Activated CD4-positive, alpha-beta T cell treated with anti-CD3 and anti-CD28 coated beads for 36 hours (primary cell): ENCODE measurements around the gene GHRH. TPM values are rescaled to one million over a fixed set of nuclear protein-coding genes. Genes with fewer than 3 reads are reported as not detected.

Experiments
- ATAC-seq: fragments of 200-7000 bp; cut with Tn5 transposase; one replicate; pipeline ENCODE4 v1.10.0; 2021; ENCODE audit warnings: mild to moderate bottlenecking, moderate library complexity
- CTCF ChIA-PET: fragments of 350-600 bp; sonication (Branson Sonifier 250); formaldehyde crosslinking; loops from one replicate; lab custom pipeline; 2021; ENCODE audit warnings: antibody characterized with exemption; lab: Charles Lee
- POLR2A ChIA-PET: fragments of 350-600 bp; sonication (Branson Sonifier 250); formaldehyde crosslinking; loops from one replicate; lab custom pipeline; 2021; ENCODE audit warnings: antibody characterized with exemption, inconsistent platforms; lab: Charles Lee
- DNase-seq: peaks from one replicate; pipeline ENCODE4 v3.0.0-alpha.2; 2020
- H3K27ac Mint-ChIP-seq: one replicate; pipeline ENCODE4 v1.8.0; 2021; ENCODE audit warnings: mixed read lengths
- H3K27me3 Mint-ChIP-seq: one replicate; pipeline ENCODE4 v1.8.0; 2021; ENCODE audit warnings: mixed read lengths
- H3K36me3 Mint-ChIP-seq: one replicate; pipeline ENCODE4 v1.8.0; 2021; ENCODE audit warnings: low read depth, mixed read lengths
- H3K4me1 Mint-ChIP-seq: one replicate; pipeline ENCODE4 v1.8.0; 2021; ENCODE audit warnings: mixed read lengths
- H3K4me3 Mint-ChIP-seq: one replicate; pipeline ENCODE4 v1.8.0; 2021; ENCODE audit warnings: mild to moderate bottlenecking, moderate library complexity, mixed read lengths
- H3K9me3 Mint-ChIP-seq: one replicate; pipeline ENCODE4 v1.8.0; 2021; ENCODE audit warnings: low read depth, mixed read lengths
- intact Hi-C, 2 experiments: fragments of 100-400 bp; cut with DNase I in 1 of 2; cut with micrococcal nuclease in 1 of 2; formaldehyde crosslinking; loops; one replicate each; pipeline versions ENCODE4 v1.14.2 to v1.15.1; 2022 to 2024; cut with DNase I, micrococcal nuclease
- total RNA-seq, 2 experiments: library from RNA; stranded (reverse); gene quantifications; one replicate each; pipeline ENCODE4 v1.2.3, GENCODE V29; 2021

GHRH gene
- total RNA-seq, 2 experiments from 2014 or later = not detected

GRCh38 chr20:37288091-37288490 is 26.5 kb upstream of the GHRH start:
- no peak for ATAC-seq

GRCh38 chr20:37285664-37286374 is 24.2 kb upstream of the GHRH start:
- ChIA-PET CTCF (interaction anchor here (0.6 to 1.9 kb wide), 4 partner anchors 10 to 280 kb away, joined by 3 to 12 read pairs (median 4); no protein-coding TSS in a partner anchor), POLR2A (no interaction called here)
- H3K36me3 Mint-ChIP-seq = no peaks in the 10 kb centered on the region
- ATAC-seq (no peak), DNase-seq (no peak)
- H3K4me1 Mint-ChIP-seq = peaks cover 7% of the 10 kb centered on the region
- H3K27ac Mint-ChIP-seq = no peak overlapping the region
- H3K4me3 Mint-ChIP-seq = no peak overlapping the region
- intact Hi-C loops = loop anchor here (5.0 kb wide), 2 partner anchors 241 to 539 kb away; partner anchors contain the start of genes BLCAP (in 1 of the 2) and NDRG3 (in 1 of the 2)
- peaks cover 3% of the 10 kb centered on the region for H3K27me3 Mint-ChIP-seq
- H3K9me3 Mint-ChIP-seq = no peaks in the 10 kb centered on the region

More at GRCh38 chr20:37288091-37288490, 26.5 kb upstream of the GHRH start:
- Mint-ChIP-seq H3K4me1 (peaks cover 22% of the 10 kb centered on the region), H3K9me3 (peaks cover 2% of the 10 kb centered on the region), H3K36me3 (peaks cover 17% of the 10 kb centered on the region), H3K4me3 (no peak overlapping the region), H3K27me3 (peaks cover 3% of the 10 kb centered on the region), H3K27ac (no peak overlapping the region)
- POLR2A ChIA-PET = no interaction called here
- intact Hi-C loops = loop anchor here (2.0 to 5.0 kb wide), 4 partner anchors 59 to 541 kb away; partner anchors contain the start of genes BLCAP (in 1 of the 2), NDRG3 (in 1 of the 2) and SRC (in 1 of the 2)
- CTCF ChIA-PET = interaction anchor here (0.8 to 1.6 kb wide), 2 partner anchors 18 to 246 kb away, joined by 3 to 6 read pairs; no protein-coding TSS in a partner anchor
- DNase-seq = no peak

- ATAC-seq (no peak), DNase-seq (no peak)
- Mint-ChIP-seq H3K4me1 (peaks cover 3% of the 10 kb centered on the region), H3K9me3 (no peaks in the 10 kb centered on the region), H3K27ac (no peak overlapping the region), H3K4me3 (no peak overlapping the region), H3K27me3 (peaks cover 4% of the 10 kb centered on the region), H3K36me3 (no peaks in the 10 kb centered on the region)
- intact Hi-C loops = loop anchor here (5.0 kb wide), 2 partner anchors 243 to 537 kb away; partner anchors contain the start of genes BLCAP (in 1 of the 2) and NDRG3 (in 1 of the 2)
- CTCF ChIA-PET = no interaction called here
- POLR2A ChIA-PET = no interaction called here
These were observed 23.1 kb upstream of the GHRH start for GRCh38 chr20:37284691-37285161.

GRCh38 chr20:37283530-37284195 is 22.0 kb upstream of the GHRH start:
- Mint-ChIP-seq H3K36me3 (no peaks in the 10 kb centered on the region), H3K27me3 (peaks cover 4% of the 10 kb centered on the region), H3K4me3 (no peak overlapping the region), H3K27ac (no peak overlapping the region), H3K9me3 (no peaks in the 10 kb centered on the region), H3K4me1 (peaks cover 1% of the 10 kb centered on the region)
- no peak for DNase-seq
- intact Hi-C loops = loop anchor here in 1 of 2 experiments (2.0 kb wide), 1 partner anchor 75 kb away; no protein-coding TSS in a partner anchor
- ChIA-PET POLR2A (no interaction called here), CTCF (interaction anchor here (0.6 kb wide), 1 partner anchor 94 kb away, joined by 3 read pairs; no protein-coding TSS in a partner anchor)
- no peak for ATAC-seq

- ChIA-PET CTCF (interaction anchor here (0.6 to 0.9 kb wide), 2 partner anchors 17 to 254 kb away, joined by 3 read pairs; no protein-coding TSS in a partner anchor), POLR2A (no interaction called here)
- no peak for DNase-seq
- Mint-ChIP-seq H3K27ac (no peak overlapping the region), H3K9me3 (no peaks in the 10 kb centered on the region), H3K27me3 (peaks cover 4% of the 10 kb centered on the region), H3K4me1 (no peaks in the 10 kb centered on the region), H3K4me3 (no peak overlapping the region), H3K36me3 (no peaks in the 10 kb centered on the region)
- ATAC-seq = no peak
- intact Hi-C loops = loop anchor here in 1 of 2 experiments (2.0 kb wide), 1 partner anchor 76 kb away; no protein-coding TSS in a partner anchor
These were observed 20.9 kb upstream of the GHRH start for GRCh38 chr20:37282556-37282955.

- Mint-ChIP-seq H3K36me3 (no peaks in the 10 kb centered on the region), H3K4me3 (no peak overlapping the region), H3K9me3 (no peaks in the 10 kb centered on the region), H3K27ac (no peak overlapping the region), H3K4me1 (peaks cover 4% of the 10 kb centered on the region), H3K27me3 (peaks cover 4% of the 10 kb centered on the region)
- POLR2A ChIA-PET = no interaction called here
- CTCF ChIA-PET = interaction anchor here (0.6 to 0.9 kb wide), 2 partner anchors 181 to 250 kb away, joined by 3 read pairs; no protein-coding TSS in a partner anchor
- ATAC-seq = no peak
- intact Hi-C loops = no loop called here
- DNase-seq = no peak
These were observed 18.8 kb upstream of the GHRH start for GRCh38 chr20:37280403-37280802.

GRCh38 chr20:37279820-37280219 is 18.2 kb upstream of the GHRH start:
- POLR2A ChIA-PET = no interaction called here
- H3K9me3 Mint-ChIP-seq = no peaks in the 10 kb centered on the region
- no peak overlapping the region for H3K27ac Mint-ChIP-seq
- DNase-seq = no peak
- no peak overlapping the region for H3K4me3 Mint-ChIP-seq
- intact Hi-C loops = no loop called here
- H3K27me3 Mint-ChIP-seq = peaks cover 4% of the 10 kb centered on the region
- ATAC-seq = no peak
- no peaks in the 10 kb centered on the region for H3K36me3 Mint-ChIP-seq
- peaks cover 4% of the 10 kb centered on the region for H3K4me1 Mint-ChIP-seq
- CTCF ChIA-PET = interaction anchor here (0.6 to 0.9 kb wide), 2 partner anchors 182 to 251 kb away, joined by 3 read pairs; no protein-coding TSS in a partner anchor

- intact Hi-C loops = no loop called here
- CTCF ChIA-PET = no interaction called here
- no peak for DNase-seq
These were observed 17.5 kb upstream of the GHRH start for GRCh38 chr20:37278966-37279590.

GRCh38 chr20:37277253-37277593 is 15.6 kb upstream of the GHRH start:
- no peak overlapping the region for H3K4me3 Mint-ChIP-seq
- H3K4me1 Mint-ChIP-seq = peaks cover 4% of the 10 kb centered on the region
- DNase-seq (no peak), ATAC-seq (no peak)
- H3K36me3 Mint-ChIP-seq = no peaks in the 10 kb centered on the region
- H3K27me3 Mint-ChIP-seq = peaks cover 1% of the 10 kb centered on the region
- ChIA-PET POLR2A (interaction anchor here (0.6 kb wide), 1 partner anchor 10 kb away, joined by 3 read pairs; no protein-coding TSS in a partner anchor), CTCF (interaction anchor here (0.9 to 1.1 kb wide), 2 partner anchors 9 to 32 kb away, joined by 4 to 5 read pairs; no protein-coding TSS in a partner anchor)
- H3K27ac Mint-ChIP-seq = no peak overlapping the region
- H3K9me3 Mint-ChIP-seq = no peaks in the 10 kb centered on the region
- intact Hi-C loops = no loop called here

More at GRCh38 chr20:37278966-37279590, 17.5 kb upstream of the GHRH start:
- H3K27me3 Mint-ChIP-seq = peaks cover 4% of the 10 kb centered on the region
- H3K4me3 Mint-ChIP-seq = no peak overlapping the region
- H3K4me1 Mint-ChIP-seq = peaks cover 4% of the 10 kb centered on the region
- H3K36me3 Mint-ChIP-seq = no peaks in the 10 kb centered on the region
- POLR2A ChIA-PET = no interaction called here
- ATAC-seq = no peak
- H3K27ac Mint-ChIP-seq = no peak overlapping the region
- no peaks in the 10 kb centered on the region for H3K9me3 Mint-ChIP-seq

GRCh38 chr20:37276494-37277252 is 15.1 kb upstream of the GHRH start:
- H3K4me1 Mint-ChIP-seq = peaks cover 4% of the 10 kb centered on the region
- peaks cover 1% of the 10 kb centered on the region for H3K27me3 Mint-ChIP-seq
- POLR2A ChIA-PET = no interaction called here
- H3K27ac Mint-ChIP-seq = no peak overlapping the region
- H3K36me3 Mint-ChIP-seq = no peaks in the 10 kb centered on the region
- no peaks in the 10 kb centered on the region for H3K9me3 Mint-ChIP-seq
- H3K4me3 Mint-ChIP-seq = no peak overlapping the region
- intact Hi-C loops = no loop called here
- peak; percentile 45 for DNase-seq
- CTCF ChIA-PET = interaction anchor here (0.6 to 1.6 kb wide), 5 partner anchors 8 to 439 kb away, joined by 4 to 5 read pairs (median 5); no protein-coding TSS in a partner anchor
- ATAC-seq = peak; percentile 86
